Lung (tissue), 12 donors: ENCODE measurements around the gene ZFP82. TPM values are rescaled to one million over a fixed set of nuclear protein-coding genes. Genes with fewer than 3 reads are reported as not detected.

Experiments used
- ATAC-seq: fragments of 200-7000 bp; cut with Tn5 transposase; one replicate; pipeline ENCODE4 v1.9.1; 2020; ENCODE audit warnings: moderate number of reproducible peaks; ENCODE audit not compliant: insufficient read depth, low FRiP score
- DNase-seq, 3 donors: peaks; one replicate each; pipeline ENCODE4 v3.0.0-alpha.2; 2013 to 2017
- H3K27ac ChIP-seq, 2 donors: one replicate each; pipeline ENCODE4 v1.5.1; 2013; ENCODE audit warnings: mild to moderate bottlenecking in 2 of 2, moderate library complexity in 2 of 2, control low read depth in 1 of 2, inconsistent platforms in 1 of 2, low read depth in 1 of 2, low read length in 1 of 2
- H3K27me3 ChIP-seq, 3 donors: one replicate each; pipeline ENCODE4 v1.5.1; 2013; ENCODE audit warnings: low read length in 2 of 3; ENCODE audit not compliant: control insufficient read depth in 3 of 3, insufficient read depth in 3 of 3
- H3K36me3 ChIP-seq, 4 donors: one replicate each; pipeline ENCODE4 v1.5.1; 2013; ENCODE audit warnings: low read length in 4 of 4, mild to moderate bottlenecking in 1 of 4, moderate library complexity in 1 of 4; ENCODE audit not compliant: control insufficient read depth in 4 of 4, insufficient read depth in 4 of 4
- H3K4me1 ChIP-seq, 5 donors: one replicate each; pipeline ENCODE4 v1.5.1; 2013; ENCODE audit warnings: low read length in 5 of 5, mild to moderate bottlenecking in 2 of 5, moderate library complexity in 1 of 5; ENCODE audit not compliant: control insufficient read depth in 5 of 5, insufficient read depth in 5 of 5
- H3K4me3 ChIP-seq: one replicate; pipeline ENCODE4 v1.5.1; 2013; ENCODE audit warnings: mild to moderate bottlenecking, control low read depth, moderate library complexity
- H3K9ac ChIP-seq, 2 donors: one replicate each; pipeline ENCODE4 v1.5.1; 2013; ENCODE audit warnings: low read length in 2 of 2, control low read depth in 1 of 2; ENCODE audit not compliant: insufficient read depth in 1 of 2
- H3K9me3 ChIP-seq, 4 donors: one replicate each; pipeline ENCODE4 v1.5.1; 2013; ENCODE audit warnings: low read length in 3 of 4, mild to moderate bottlenecking in 1 of 4, moderate library complexity in 1 of 4; ENCODE audit not compliant: control insufficient read depth in 4 of 4, insufficient read depth in 3 of 4
- WGBS, 2 donors: extraction: QIAGEN DNeasy Blood & Tissue Kit; methylation state at CpG; one replicate each; pipeline ENCODE4 v1.1.7; 2013; 5-methylcytosine and 5-hydroxymethylcytosine counted together
- polyA plus RNA-seq, 2 donors: library from polyadenylated mRNA; stranded (reverse); fragments of 200-250 nt; gene quantifications; one replicate each; pipeline ENCODE4 v1.2.1, GENCODE V29; 2013
- total RNA-seq, 2 donors: library from RNA; depleted of rRNA in 1 of 2; stranded (reverse); fragments of >200 nt in 1 of 2; gene quantifications; one replicate each; pipeline ENCODE4 v1.2.1, GENCODE V29; 2014 to 2021
- TF ChIP-seq, protein P1 (sequence below): IDR thresholded peaks from 2 replicates; pipeline ENCODE4 v1.5.1; 2012; ENCODE audit warnings: mild to moderate bottlenecking; ENCODE audit errors: control extremely low read depth, extremely low read depth
- donor health status: control.
- donor health status: control.
- donor health status: Bipolar disorder and iron deficiency.
- donor health status: healthy.
- donor health status: DM: yes; HTN: yes; CAD: no.

ZFP82 gene
- total and polyA plus RNA-seq, 4 donors: 1.5 to 11.5 (median 3.0) TPM

DNA sequence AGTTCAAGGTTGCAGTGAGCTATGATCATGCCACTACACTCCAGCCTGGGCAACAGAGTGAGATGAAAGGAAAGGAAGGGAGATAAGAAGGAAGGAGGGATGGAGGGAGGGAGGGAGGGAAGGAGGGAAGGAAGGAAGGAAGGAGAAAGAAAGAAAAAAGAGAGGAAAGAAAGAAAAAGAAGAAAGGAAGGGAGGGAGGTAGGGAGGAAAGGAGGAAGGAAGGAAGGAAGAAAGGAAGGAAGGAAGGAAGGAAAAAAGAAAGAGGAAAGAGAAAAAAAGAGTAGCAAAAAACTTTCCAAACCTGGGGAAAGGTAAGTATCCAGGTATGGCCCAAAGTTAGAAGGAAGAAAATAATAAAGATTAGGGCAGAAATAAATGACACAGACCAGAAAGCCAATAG, 46.6 kb downstream of the ZFP82 start:
- Histone ChIP-seq H3K27ac (no peak overlapping the region), H3K9me3 (peaks cover 0 to 15% (median 0%) of the 10 kb centered on the region in 4 donors), H3K36me3 (peaks cover 0 to 12% (median 8%) of the 10 kb centered on the region in 4 donors), H3K9ac (no peak overlapping the region), H3K4me1 (peaks cover 0 to 1% (median 0%) of the 10 kb centered on the region in 5 donors), H3K27me3 (no peaks in the 10 kb centered on the region), H3K4me3 (no peak overlapping the region)
- DNase-seq (no peak), ATAC-seq (no peak)
- TF ChIP-seq, protein P1, sequence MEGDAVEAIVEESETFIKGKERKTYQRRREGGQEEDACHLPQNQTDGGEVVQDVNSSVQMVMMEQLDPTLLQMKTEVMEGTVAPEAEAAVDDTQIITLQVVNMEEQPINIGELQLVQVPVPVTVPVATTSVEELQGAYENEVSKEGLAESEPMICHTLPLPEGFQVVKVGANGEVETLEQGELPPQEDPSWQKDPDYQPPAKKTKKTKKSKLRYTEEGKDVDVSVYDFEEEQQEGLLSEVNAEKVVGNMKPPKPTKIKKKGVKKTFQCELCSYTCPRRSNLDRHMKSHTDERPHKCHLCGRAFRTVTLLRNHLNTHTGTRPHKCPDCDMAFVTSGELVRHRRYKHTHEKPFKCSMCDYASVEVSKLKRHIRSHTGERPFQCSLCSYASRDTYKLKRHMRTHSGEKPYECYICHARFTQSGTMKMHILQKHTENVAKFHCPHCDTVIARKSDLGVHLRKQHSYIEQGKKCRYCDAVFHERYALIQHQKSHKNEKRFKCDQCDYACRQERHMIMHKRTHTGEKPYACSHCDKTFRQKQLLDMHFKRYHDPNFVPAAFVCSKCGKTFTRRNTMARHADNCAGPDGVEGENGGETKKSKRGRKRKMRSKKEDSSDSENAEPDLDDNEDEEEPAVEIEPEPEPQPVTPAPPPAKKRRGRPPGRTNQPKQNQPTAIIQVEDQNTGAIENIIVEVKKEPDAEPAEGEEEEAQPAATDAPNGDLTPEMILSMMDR: no peak

DNA sequence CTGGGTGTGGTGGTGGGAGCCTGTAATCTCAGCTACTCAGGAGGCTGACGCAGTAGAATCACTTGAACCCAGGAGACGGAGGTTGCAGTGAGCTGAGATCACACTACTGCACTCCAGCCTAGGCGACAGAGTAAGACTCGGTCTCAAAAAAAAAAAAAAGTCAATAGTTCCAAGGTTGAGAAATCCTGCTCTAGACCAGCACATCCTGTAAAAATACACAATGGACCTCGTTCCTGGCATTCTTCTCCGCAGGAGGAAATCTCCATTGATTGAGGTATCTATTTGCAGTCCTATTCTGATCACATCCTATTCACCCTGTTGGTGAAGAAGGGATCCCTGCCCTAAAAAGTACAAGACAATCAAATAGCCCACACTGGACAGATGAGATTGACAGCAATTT, 54.6 kb downstream of the ZFP82 start:
- peaks cover 0 to 22% (median 0%) of the 10 kb centered on the region in 4 donors for H3K9me3 ChIP-seq
- ATAC-seq (no peak), DNase-seq (no peak)
- H3K36me3 ChIP-seq: peaks cover 11 to 25% (median 16%) of the 10 kb centered on the region in 4 donors
- H3K27me3 ChIP-seq: no peaks in the 10 kb centered on the region
- H3K9ac ChIP-seq: no peak overlapping the region
- no peak overlapping the region for H3K27ac ChIP-seq
- TF ChIP-seq, protein P1: no peak
- no peak overlapping the region for H3K4me3 ChIP-seq
- no peaks in the 10 kb centered on the region for H3K4me1 ChIP-seq
- WGBS, 2 donors: 83 to 88% methylated on average over 6 of the region's 6 CpGs

Other genes starting within 250 kb of the ZFP82 start
- 1 to 10 TPM; 3.0 to 8.4 TPM for gene ZNF565, start 204.0 kb downstream of the ZFP82 start, total RNA-seq
- gene ZNF565, start 204.0 kb downstream of the ZFP82 start, polyA plus RNA-seq: 1 to 10 TPM; 2.5 to 2.7 TPM
- gene ZNF146, start 203.5 kb downstream of the ZFP82 start, total RNA-seq: 100 to 1,000 TPM in 1 of 2 donors, 10 to 100 TPM in 1; 38.5 to 101 TPM
- gene ZNF146, start 203.5 kb downstream of the ZFP82 start, polyA plus RNA-seq: 10 to 100 TPM; 13.6 to 33.1 TPM
- 10 to 100 TPM in 1 of 2 donors, 1 to 10 TPM in 1; 3.8 to 15.5 TPM for gene ZFP14, start 39.4 kb downstream of the ZFP82 start, total RNA-seq
- gene ZFP14, start 39.4 kb downstream of the ZFP82 start, polyA plus RNA-seq: 1 to 10 TPM in 1 of 2 donors, under 1 TPM in 1; 0.95 to 1.6 TPM
- gene ZNF566, start 70.9 kb upstream of the ZFP82 start, total RNA-seq: 10 to 100 TPM; 10.5 to 21.9 TPM
- gene ZNF566, start 70.9 kb upstream of the ZFP82 start, polyA plus RNA-seq: 1 to 10 TPM; 2.3 to 6.3 TPM
- 10 to 100 TPM in 1 of 2 donors, 1 to 10 TPM in 1; 9.6 to 28.3 TPM for gene ZNF260, start 109.6 kb upstream of the ZFP82 start, total RNA-seq
- gene ZNF260, start 109.6 kb upstream of the ZFP82 start, polyA plus RNA-seq: 1 to 10 TPM; 3.0 to 3.1 TPM
- gene ZNF529, start 154.6 kb upstream of the ZFP82 start, total RNA-seq: 10 to 100 TPM in 1 of 2 donors, 1 to 10 TPM in 1; 7.1 to 26.4 TPM
- gene ZNF529, start 154.6 kb upstream of the ZFP82 start, polyA plus RNA-seq: 1 to 10 TPM; 2.5 to 6.1 TPM
- gene ZNF382, start 186.7 kb upstream of the ZFP82 start, total RNA-seq: 10 to 100 TPM in 1 of 2 donors, 1 to 10 TPM in 1; 6.7 to 16.9 TPM
- gene ZNF382, start 186.7 kb upstream of the ZFP82 start, polyA plus RNA-seq: 1 to 10 TPM in 1 of 2 donors, under 1 TPM in 1; 0.93 to 1.2 TPM
- 10 to 100 TPM in 1 of 2 donors, 1 to 10 TPM in 1; 8.7 to 15.3 TPM for gene ZNF461, start 248.2 kb upstream of the ZFP82 start, total RNA-seq
- 1 to 10 TPM; 2.0 to 3.8 TPM for gene ZNF461, start 248.2 kb upstream of the ZFP82 start, polyA plus RNA-seq